DMS53 treated with DMSO at 0.1 percent for 48 hours (cell line): ENCODE results near the gene STXBP4.

Experiments used
- DNase-seq: peaks from one replicate; lab custom pipeline; 2025; ENCODE audit not compliant: unreplicated experiment; lab: John Stamatoyannopoulos, UW

Gene STXBP4

GRCh38 chr17:54968262-54968987 is at the start of gene STXBP4, which contains the start of gene COX11:
STXBP4 (plus strand) TSS chr17:54968765; CDS start chr17:54986220, 17,455 bp downstream.
COX11 (minus strand) TSS chr17:54968654; CDS start chr17:54968646, 8 bp downstream.
- DNase-seq = peak; percentile 81

- DNase-seq = no peak
These were observed 49.1 kb upstream of the STXBP4 start for GRCh38 chr17:54919425-54919824.

- DNase-seq = no peak
These were observed 47.7 kb upstream of the STXBP4 start for GRCh38 chr17:54920819-54921218.

GRCh38 chr17:54924405-54924804 is 44.2 kb upstream of the STXBP4 start:
- no peak for DNase-seq

GRCh38 chr17:54927525-54927924 is 41.0 kb upstream of the STXBP4 start:
- no peak for DNase-seq

- no peak for DNase-seq
These were observed 35.9 kb upstream of the STXBP4 start for GRCh38 chr17:54932711-54933110.

GRCh38 chr17:54933921-54934320 is 34.6 kb upstream of the STXBP4 start:
- DNase-seq = no peak

GRCh38 chr17:54935471-54935870 is 33.1 kb upstream of the STXBP4 start:
- no peak for DNase-seq

- no peak for DNase-seq
These were observed 31.5 kb upstream of the STXBP4 start for GRCh38 chr17:54937018-54937417.

GRCh38 chr17:54937426-54937825 is 31.1 kb upstream of the STXBP4 start:
- DNase-seq = no peak

- no peak for DNase-seq
These were observed 27.3 kb upstream of the STXBP4 start for GRCh38 chr17:54941285-54941684.

GRCh38 chr17:54944796-54945195 is 23.8 kb upstream of the STXBP4 start:
- no peak for DNase-seq

- DNase-seq = no peak
These were observed 23.3 kb upstream of the STXBP4 start for GRCh38 chr17:54945231-54945630.

GRCh38 chr17:54945671-54946070 is 22.9 kb upstream of the STXBP4 start:
- no peak for DNase-seq

- DNase-seq = no peak
These were observed 21.2 kb upstream of the STXBP4 start for GRCh38 chr17:54947396-54947795.

- no peak for DNase-seq
These were observed 20.2 kb upstream of the STXBP4 start for GRCh38 chr17:54948380-54948779.

GRCh38 chr17:54950116-54950515 is 18.4 kb upstream of the STXBP4 start:
- no peak for DNase-seq

GRCh38 chr17:54951286-54951685 is 17.3 kb upstream of the STXBP4 start:
- no peak for DNase-seq

- DNase-seq = no peak
These were observed 11.8 kb upstream of the STXBP4 start for GRCh38 chr17:54956791-54957190.

- DNase-seq = peak; percentile 27
These were observed 824 bp upstream of the STXBP4 start for GRCh38 chr17:54967621-54968261.

GRCh38 chr17:54968988-54969332 is 395 bp downstream of the STXBP4 start:
- DNase-seq = no peak

- no peak for DNase-seq
These were observed 1.4 kb downstream of the STXBP4 start for GRCh38 chr17:54969658-54970572.
